Endothelial cell of umbilical vein (primary cell): ENCODE data around the gene KCNA3.

ENCODE experiments used
- CTCF ChIP-seq, 2 donors: IDR thresholded peaks; 1 replicate in 1 of 2; 2 replicates in 1 of 2; pipeline ENCODE4 v1.5.1; 2011; ENCODE audit warnings: low read length in 2 of 2, mild to moderate bottlenecking in 2 of 2, moderate library complexity in 2 of 2, control low read depth in 1 of 2, inconsistent platforms in 1 of 2, low read depth in 1 of 2; ENCODE audit not compliant: insufficient read depth in 1 of 2; ENCODE audit errors: extremely low read depth in 1 of 2
- EZH2 ChIP-seq: IDR thresholded peaks from 2 replicates; pipeline ENCODE4 v1.6.1; 2012; ENCODE audit warnings: borderline replicate concordance, low read depth, mild to moderate bottlenecking, moderate library complexity, low read length, inconsistent platforms; ENCODE audit not compliant: severe bottlenecking
- FOS ChIP-seq: IDR thresholded peaks from 2 replicates; pipeline ENCODE4 v1.6.1; 2011; ENCODE audit warnings: mild to moderate bottlenecking, low read length, moderate library complexity, borderline replicate concordance; ENCODE audit not compliant: insufficient read depth
- MAX ChIP-seq: IDR thresholded peaks from 2 replicates; pipeline ENCODE4 v1.6.1; 2011; ENCODE audit not compliant: insufficient read depth, insufficient read length
- MYC ChIP-seq: IDR thresholded peaks from one replicate; pipeline ENCODE4 v1.6.1; 2011; ENCODE audit warnings: mild to moderate bottlenecking, low read depth, low read length
- POLR2A ChIP-seq: IDR thresholded peaks from 2 replicates; pipeline ENCODE4 v1.6.1; 2012; ENCODE audit warnings: low read depth, mild to moderate bottlenecking, control low read depth, low read length
- POLR2AphosphoS5 ChIP-seq: IDR thresholded peaks from 2 replicates; pipeline ENCODE4 v1.6.1; 2012; ENCODE audit warnings: low read depth, mild to moderate bottlenecking, control low read depth, low read length, moderate library complexity; ENCODE audit not compliant: insufficient read depth

GRCh38 chr1:110696818-110697217 lies 22.1 kb upstream of the KCNA3 start:
- no peak for TF ChIP-seq CTCF (IDR thresholded peaks at IDR 0.05; ENCODE audit: extremely low read depth in 1 of 2, insufficient read depth in 1 of 2, low read depth in 1 of 2, low read length in 2 of 2)
- no peak for TF ChIP-seq POLR2A
- no peak for TF ChIP-seq MAX
- no peak for TF ChIP-seq POLR2AphosphoS5
- no peak for TF ChIP-seq EZH2
- no peak for TF ChIP-seq FOS
- no peak for TF ChIP-seq MYC
